Upper lobe of left lung (tissue), 4 donors: ENCODE data around the gene FCGR1A.
"Not testable (repeated sequence)": the region's sequence is repeated elsewhere in the genome, so short reads cannot be mapped to it uniquely, and the experiment has no call there.

Experiments used
- CTCF ChIP-seq, 6 experiments: fragments of 450-650 bp in 4 of 6; fragments of 200-600 bp in 2 of 6; sonication (generic) in 2 of 6; IDR thresholded peaks; one replicate each; pipeline ENCODE4 v1.5.1; 2016 to 2019; ENCODE audit warnings: antibody characterized with exemption in 6 of 6
- EP300 ChIP-seq, 4 donors: sonication (generic); formaldehyde crosslinking; IDR thresholded peaks; one replicate each; pipeline ENCODE4 v1.5.1; 2017; ENCODE audit warnings: antibody characterized with exemption in 4 of 4, control low read depth in 2 of 4
- POLR2A ChIP-seq, 4 donors: fragments of 450-650 bp; IDR thresholded peaks; one replicate each; pipeline ENCODE4 v1.5.1; 2016 to 2017; ENCODE audit warnings: antibody characterized with exemption in 4 of 4, mild to moderate bottlenecking in 2 of 4

GRCh38 chr1:149811514-149811889, 29.0 kb downstream of the FCGR1A start:
- not testable (repeated sequence) for TF ChIP-seq CTCF, EP300, POLR2A (IDR thresholded peaks at IDR 0.05)
